DND-41 (cell line): ENCODE results near the gene ATP6V0A1.
"Not testable (repeated sequence)": the region's sequence is repeated elsewhere in the genome, so short reads cannot be mapped to it uniquely, and the experiment has no call there.

Experiments
- ATAC-seq: fragments of 200-7000 bp; cut with Tn5 transposase; 3 replicates; pipeline ENCODE4 v1.9.1; 2021; ENCODE audit warnings: low read depth; ENCODE audit not compliant: insufficient read depth
- DNase-seq: peaks from one replicate; pipeline ENCODE4 v3.0.0-alpha.2; 2020
- H2AFZ ChIP-seq: 2 replicates; pipeline ENCODE4 v1.6.0; 2012; ENCODE audit warnings: low read depth, low read length
- H3K27ac ChIP-seq: 2 replicates; pipeline ENCODE4 v1.5.1; 2012; ENCODE audit warnings: low read length, inconsistent platforms
- H3K27me3 ChIP-seq: fragments of 200-600 bp; sonication (generic); 2 replicates; pipeline ENCODE4 v1.6.0; 2012; ENCODE audit warnings: low read length, mild to moderate bottlenecking, inconsistent platforms; ENCODE audit not compliant: insufficient read depth, poor library complexity
- H3K36me3 ChIP-seq: 2 replicates; pipeline ENCODE4 v1.5.1; 2012; ENCODE audit warnings: low read length, inconsistent platforms; ENCODE audit not compliant: insufficient read depth
- H3K4me1 ChIP-seq: 2 replicates; pipeline ENCODE4 v1.5.1; 2012; ENCODE audit warnings: mild to moderate bottlenecking, low read length; ENCODE audit not compliant: insufficient read depth
- H3K4me2 ChIP-seq: 2 replicates; pipeline ENCODE4 v1.6.0; 2012; ENCODE audit warnings: mild to moderate bottlenecking, moderate library complexity, low read length, inconsistent platforms; ENCODE audit not compliant: insufficient read depth
- H3K4me3 ChIP-seq, 2 experiments: fragments of 200-600 bp in 1 of 2; shearing (Covaris generic) in 1 of 2; 2 replicates each; pipeline ENCODE4 v1.5.1; 2012 to 2016; ENCODE audit warnings: inconsistent platforms in 2 of 2, low read length in 2 of 2, mild to moderate bottlenecking in 2 of 2, low read depth in 1 of 2, moderate library complexity in 1 of 2
- H3K79me2 ChIP-seq: 2 replicates; pipeline ENCODE4 v1.6.0; 2012; ENCODE audit warnings: low read length, inconsistent platforms; ENCODE audit not compliant: insufficient read depth
- H3K9ac ChIP-seq: 2 replicates; pipeline ENCODE4 v1.6.0; 2012; ENCODE audit warnings: low read depth, mild to moderate bottlenecking, inconsistent platforms, low read length, moderate library complexity
- H3K9me3 ChIP-seq: 2 replicates; pipeline ENCODE4 v1.5.1; 2012; ENCODE audit warnings: low read length, moderate library complexity, mild to moderate bottlenecking, inconsistent platforms; ENCODE audit not compliant: insufficient read depth, severe bottlenecking
- H4K20me1 ChIP-seq: 2 replicates; pipeline ENCODE4 v1.6.0; 2012; ENCODE audit warnings: low read length; ENCODE audit not compliant: insufficient read depth
- CTCF ChIP-seq: IDR thresholded peaks from 2 replicates; pipeline ENCODE4 v1.5.1; 2012; ENCODE audit warnings: borderline replicate concordance, low read length, moderate library complexity, mild to moderate bottlenecking; ENCODE audit not compliant: poor library complexity, severe bottlenecking; ENCODE audit errors: extremely low read depth
- EZH2 ChIP-seq: IDR thresholded peaks from 3 replicates; pipeline ENCODE4 v1.6.1; 2012; ENCODE audit warnings: borderline replicate concordance, low read depth, mild to moderate bottlenecking, moderate library complexity, low read length, inconsistent platforms; ENCODE audit not compliant: severe bottlenecking

The ATP6V0A1 gene

GRCh38 chr17:42414704-42415409, 43.8 kb upstream of the ATP6V0A1 start:
- ATAC-seq (peak; percentile 99), DNase-seq (peak; percentile 90)
- peak overlapping the region in 1 of 2 experiments; percentile 17; a peak in 1 of 4 replicates for H3K4me3 ChIP-seq
- peaks cover 17% of the 10 kb centered on the region for H3K4me1 ChIP-seq
- H3K9ac ChIP-seq, result peak overlapping the region; percentile 23
- H3K36me3 ChIP-seq, result no peaks in the 10 kb centered on the region
- no peaks in the 10 kb centered on the region for H3K79me2 ChIP-seq
- peak overlapping the region; percentile 56 for H3K4me2 ChIP-seq
- TF ChIP-seq CTCF, result no peak
- no peak for TF ChIP-seq EZH2
- peaks cover 5% of the 10 kb centered on the region for H3K27me3 ChIP-seq
- H3K9me3 ChIP-seq, result no peaks in the 10 kb centered on the region
- peak overlapping the region; percentile 65 for H3K27ac ChIP-seq
- H2AFZ ChIP-seq, result peak overlapping the region; percentile 53
- no peaks in the 10 kb centered on the region for H4K20me1 ChIP-seq

- Histone ChIP-seq H3K4me1 (peaks cover 17% of the 10 kb centered on the region), H3K27me3 (peaks cover 13% of the 10 kb centered on the region)
- H2AFZ ChIP-seq, H3K4me3 ChIP-seq, H3K79me2 ChIP-seq, H3K36me3 ChIP-seq, H3K9me3 ChIP-seq, ATAC-seq, DNase-seq, H3K9ac ChIP-seq, H3K27ac ChIP-seq, H4K20me1 ChIP-seq, H3K4me2 ChIP-seq: not testable (repeated sequence)
Measured at GRCh38 chr17:42417981-42418380, 40.7 kb upstream of the ATP6V0A1 start.

GRCh38 chr17:42421136-42421506, 37.6 kb upstream of the ATP6V0A1 start:
- Histone ChIP-seq H4K20me1 (no peaks in the 10 kb centered on the region), H3K4me2 (no peak overlapping the region), H3K4me3 (no peak overlapping the region), H3K79me2 (no peaks in the 10 kb centered on the region), H3K9ac (no peak overlapping the region), H3K4me1 (no peaks in the 10 kb centered on the region), H3K27me3 (peaks cover 13% of the 10 kb centered on the region), H3K27ac (no peak overlapping the region), H3K36me3 (no peaks in the 10 kb centered on the region), H3K9me3 (no peaks in the 10 kb centered on the region), H2AFZ (no peak overlapping the region)
- DNase-seq, result no peak
- no peak for ATAC-seq
- TF ChIP-seq EZH2 (no peak), CTCF (no peak)

- Histone ChIP-seq H3K27me3 (peaks cover 13% of the 10 kb centered on the region), H4K20me1 (no peaks in the 10 kb centered on the region), H3K79me2 (no peaks in the 10 kb centered on the region), H3K4me1 (no peaks in the 10 kb centered on the region), H2AFZ (no peak overlapping the region), H3K9me3 (no peaks in the 10 kb centered on the region), H3K4me3 (no peak overlapping the region), H3K9ac (no peak overlapping the region), H3K27ac (no peak overlapping the region), H3K4me2 (no peak overlapping the region), H3K36me3 (no peaks in the 10 kb centered on the region)
- DNase-seq, result no peak
- no peak for ATAC-seq
- TF ChIP-seq EZH2 (no peak), CTCF (no peak)
Measured at GRCh38 chr17:42421507-42422338, 37.0 kb upstream of the ATP6V0A1 start.
